ENCODE measurements around the gene RBM28. TPM values are rescaled to one million over a fixed set of nuclear protein-coding genes. Genes with fewer than 3 reads are reported as not detected.

Gene RBM28
- total RNA-seq, 1 experiment from 2014 or later, result 63.8 TPM

DNA sequence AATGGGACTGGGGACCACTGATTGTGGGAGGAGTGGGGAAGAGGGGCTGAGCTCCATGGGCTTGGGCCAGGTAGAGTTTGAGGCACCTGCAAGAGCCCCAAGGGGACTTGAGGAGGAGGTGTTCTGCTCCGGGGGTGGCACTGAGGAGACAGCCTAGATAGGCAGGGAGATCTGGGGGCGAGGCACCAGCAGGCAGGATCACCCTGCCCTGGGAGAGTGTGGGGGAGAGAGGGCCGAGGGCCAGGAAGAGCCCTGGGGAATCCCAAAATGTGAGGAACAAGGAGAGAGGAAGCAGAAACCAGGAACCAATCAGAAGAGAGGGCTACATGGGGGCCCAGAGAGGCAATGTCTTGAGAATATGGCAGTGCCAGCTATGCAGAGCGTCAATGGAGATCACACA, 68.0 kb downstream of the RBM28 start:
- no peak for DNase-seq (ENCODE audit: unreplicated experiment)
- Mint-ChIP-seq H3K27ac (ENCODE audit: low read depth, unreplicated experiment) (no peak overlapping the region), H3K36me3 (ENCODE audit: insufficient read depth, unreplicated experiment) (peaks cover 7% of the 10 kb centered on the region), H3K4me3 (ENCODE audit: unreplicated experiment) (no peak overlapping the region), H3K27me3 (ENCODE audit: insufficient read depth, unreplicated experiment) (no peaks in the 10 kb centered on the region), H3K4me1 (ENCODE audit: insufficient read depth, unreplicated experiment) (no peaks in the 10 kb centered on the region), H3K9me3 (ENCODE audit: unreplicated experiment) (peaks cover 11% of the 10 kb centered on the region)
- TF ChIP-seq CTCF (IDR thresholded peaks at IDR 0.05; ENCODE audit: unreplicated experiment), result no peak
- ChIA-PET CTCF (interaction anchor here (0.9 kb wide), 1 partner anchor 46 kb away, joined by 4 read pairs; no protein-coding TSS in a partner anchor), POLR2A (no interaction called here)
- intact Hi-C loops (cut with micrococcal nuclease), result no loop called here
- no TSS peak for BruUV-seq (replicated peaks)

DNA sequence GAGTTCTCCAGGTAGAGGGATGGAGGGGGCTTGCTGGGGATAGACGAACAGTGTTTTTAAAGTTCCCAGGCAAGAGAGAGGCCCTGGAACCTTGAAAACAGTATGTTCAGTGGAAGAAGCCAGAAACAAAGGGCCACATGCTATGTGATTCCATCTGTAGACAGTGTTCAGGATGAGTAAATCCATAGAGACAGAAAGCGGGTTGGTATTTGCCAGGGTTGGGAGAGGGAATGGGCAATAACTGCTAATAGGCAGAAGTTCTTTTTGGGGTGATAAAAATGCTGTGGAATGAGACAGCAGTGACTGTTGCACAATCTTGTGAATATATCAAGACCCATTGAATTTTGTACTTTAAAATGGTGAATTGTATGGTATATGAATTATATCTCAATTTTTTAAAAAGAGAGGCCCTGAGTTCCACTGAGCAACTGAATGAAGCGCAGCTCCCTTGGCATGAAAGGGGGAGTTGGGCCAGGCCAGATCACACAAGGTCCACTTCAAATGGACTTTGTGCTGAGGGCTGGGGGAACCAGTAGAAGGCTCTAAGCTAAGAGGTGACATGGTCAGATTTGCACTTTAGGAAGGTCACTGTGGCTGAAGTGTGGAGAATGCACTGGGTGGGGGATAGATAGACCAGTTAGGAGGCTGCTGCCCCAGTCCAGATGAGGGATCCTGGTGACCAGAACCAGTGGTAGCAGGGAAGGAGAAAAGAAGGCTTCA, 68.7 kb downstream of the RBM28 start:
- no TSS peak for BruUV-seq (replicated peaks)
- intact Hi-C loops (cut with micrococcal nuclease), result no loop called here
- H3K27me3 Mint-ChIP-seq (ENCODE audit: insufficient read depth, unreplicated experiment), result no peaks in the 10 kb centered on the region
- DNase-seq (ENCODE audit: unreplicated experiment), result no peak
- POLR2A ChIA-PET, result no interaction called here
- CTCF ChIA-PET, result no interaction called here
- H3K4me1 Mint-ChIP-seq (ENCODE audit: insufficient read depth, unreplicated experiment), result no peaks in the 10 kb centered on the region
- peaks cover 7% of the 10 kb centered on the region for H3K36me3 Mint-ChIP-seq (ENCODE audit: insufficient read depth, unreplicated experiment)
- no peak for TF ChIP-seq CTCF (IDR thresholded peaks at IDR 0.05; ENCODE audit: unreplicated experiment)
- no peak overlapping the region for H3K4me3 Mint-ChIP-seq (ENCODE audit: unreplicated experiment)
- no peak overlapping the region for H3K27ac Mint-ChIP-seq (ENCODE audit: low read depth, unreplicated experiment)
- peaks cover 11% of the 10 kb centered on the region for H3K9me3 Mint-ChIP-seq (ENCODE audit: unreplicated experiment)

DNA sequence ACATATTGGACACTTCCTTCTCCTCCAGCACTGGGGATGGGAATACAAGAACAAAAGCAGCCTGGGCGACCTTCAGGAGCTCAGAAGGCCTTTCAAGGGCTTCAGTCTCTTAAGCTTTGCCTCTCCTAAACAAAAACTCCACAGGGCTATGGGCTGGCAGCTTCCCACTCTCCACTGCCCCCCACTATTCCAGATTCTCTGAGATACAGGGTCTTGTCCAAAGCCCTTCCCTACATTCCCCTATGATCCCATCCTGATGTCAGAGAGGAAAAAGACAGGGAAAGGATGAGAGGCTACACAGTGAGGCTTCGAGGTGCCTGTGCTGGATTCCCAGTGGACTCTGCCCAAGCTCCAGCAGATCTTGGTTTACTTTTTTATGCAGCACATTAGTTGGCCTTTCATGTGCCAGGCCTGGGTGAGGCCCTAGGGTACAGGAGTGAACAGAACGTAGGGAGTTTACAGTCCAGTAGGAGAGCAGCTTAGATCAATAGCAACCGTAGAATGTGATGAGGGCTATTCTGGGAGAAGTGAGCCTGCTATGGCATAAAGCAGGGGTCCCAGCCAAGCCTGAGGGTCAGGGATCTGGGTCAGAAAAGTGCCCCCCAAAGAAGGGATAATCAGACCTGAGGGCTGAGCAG, 69.3 kb downstream of the RBM28 start:
- Mint-ChIP-seq H3K4me3 (ENCODE audit: unreplicated experiment) (no peak overlapping the region), H3K27me3 (ENCODE audit: insufficient read depth, unreplicated experiment) (no peaks in the 10 kb centered on the region), H3K36me3 (ENCODE audit: insufficient read depth, unreplicated experiment) (peaks cover 12% of the 10 kb centered on the region), H3K27ac (ENCODE audit: low read depth, unreplicated experiment) (no peak overlapping the region), H3K4me1 (ENCODE audit: insufficient read depth, unreplicated experiment) (no peaks in the 10 kb centered on the region), H3K9me3 (ENCODE audit: unreplicated experiment) (peaks cover 6% of the 10 kb centered on the region)
- no peak for DNase-seq (ENCODE audit: unreplicated experiment)
- POLR2A ChIA-PET, result no interaction called here
- BruUV-seq (replicated peaks), result no TSS peak
- intact Hi-C loops (cut with micrococcal nuclease), result no loop called here
- CTCF ChIA-PET, result no interaction called here
- no peak for TF ChIP-seq CTCF (IDR thresholded peaks at IDR 0.05; ENCODE audit: unreplicated experiment)

GRCh38 chr7:128271942-128272481, 71.7 kb downstream of the RBM28 start:
- no peak overlapping the region for H3K27ac Mint-ChIP-seq (ENCODE audit: low read depth, unreplicated experiment)
- ChIA-PET POLR2A (no interaction called here), CTCF (no interaction called here)
- TF ChIP-seq CTCF (IDR thresholded peaks at IDR 0.05; ENCODE audit: unreplicated experiment), result no peak
- no peaks in the 10 kb centered on the region for H3K27me3 Mint-ChIP-seq (ENCODE audit: insufficient read depth, unreplicated experiment)
- intact Hi-C loops (cut with micrococcal nuclease), result no loop called here
- peaks cover 6% of the 10 kb centered on the region for H3K36me3 Mint-ChIP-seq (ENCODE audit: insufficient read depth, unreplicated experiment)
- no peaks in the 10 kb centered on the region for H3K9me3 Mint-ChIP-seq (ENCODE audit: unreplicated experiment)
- no peak overlapping the region for H3K4me3 Mint-ChIP-seq (ENCODE audit: unreplicated experiment)
- H3K4me1 Mint-ChIP-seq (ENCODE audit: insufficient read depth, unreplicated experiment), result peaks cover 9% of the 10 kb centered on the region
- BruUV-seq (replicated peaks), result no TSS peak
- DNase-seq (ENCODE audit: unreplicated experiment), result no peak

All from MCF 10A (cell line).